HG03060 (cell line): Measurements from ENCODE around the gene MPO.

Experiments used
- ATAC-seq: cut with Tn5 transposase; IDR thresholded peaks from one replicate; pipeline ENCODE4 v1.9.1; 2021; ENCODE audit warnings: low read depth, moderate number of reproducible peaks; ENCODE audit not compliant: unreplicated experiment

Gene MPO

GRCh38 chr17:58265902-58266875 lies 14.5 kb downstream of the MPO start:
- no peak for ATAC-seq

GRCh38 chr17:58265271-58265670 lies 15.5 kb downstream of the MPO start:
- no peak for ATAC-seq

GRCh38 chr17:58264407-58265103 lies 16.2 kb downstream of the MPO start:
- no peak for ATAC-seq

- ATAC-seq: no peak
Measured at GRCh38 chr17:58263773-58264172, 17.0 kb downstream of the MPO start.

- ATAC-seq: no peak
Measured at GRCh38 chr17:58262149-58262548, 18.6 kb downstream of the MPO start.

- ATAC-seq: no peak
Measured at GRCh38 chr17:58254803-58255202, 25.9 kb downstream of the MPO start.

GRCh38 chr17:58253082-58253481 lies 27.7 kb downstream of the MPO start:
- no peak for ATAC-seq

GRCh38 chr17:58252141-58252540 lies 28.6 kb downstream of the MPO start:
- ATAC-seq: no peak

GRCh38 chr17:58250344-58251011 lies 30.3 kb downstream of the MPO start:
- ATAC-seq: no peak

GRCh38 chr17:58249270-58250133 lies 31.2 kb downstream of the MPO start:
- no peak for ATAC-seq

- ATAC-seq: no peak
Measured at GRCh38 chr17:58248955-58249269, 31.8 kb downstream of the MPO start.

GRCh38 chr17:58247511-58248363 lies 33.0 kb downstream of the MPO start:
- no peak for ATAC-seq

- no peak for ATAC-seq
Measured at GRCh38 chr17:58246781-58247180, 34.0 kb downstream of the MPO start.

GRCh38 chr17:58246104-58246740 lies 34.5 kb downstream of the MPO start:
- no peak for ATAC-seq

- no peak for ATAC-seq
Measured at GRCh38 chr17:58245428-58246103, 35.2 kb downstream of the MPO start.

GRCh38 chr17:58244963-58245362 lies 35.8 kb downstream of the MPO start:
- ATAC-seq: no peak

- no peak for ATAC-seq
Measured at GRCh38 chr17:58242171-58242784, 38.5 kb downstream of the MPO start.

GRCh38 chr17:58239987-58240386 lies 40.7 kb downstream of the MPO start:
- no peak for ATAC-seq
